Esophagus squamous epithelium (tissue), 4 donors: Measurements from ENCODE around the gene PLCB2.

Source experiments
- CTCF ChIP-seq, 6 experiments: fragments of 450-650 bp in 4 of 6; fragments of 200-600 bp in 2 of 6; sonication (generic) in 2 of 6; IDR thresholded peaks; one replicate each; pipeline ENCODE4 v1.5.1; 2016 to 2019; ENCODE audit warnings: antibody characterized with exemption in 6 of 6, mild to moderate bottlenecking in 4 of 6, moderate library complexity in 4 of 6
- POLR2A ChIP-seq, 4 donors: fragments of 450-650 bp; IDR thresholded peaks; one replicate each; pipeline ENCODE4 v1.6.1; 2017; ENCODE audit warnings: antibody characterized with exemption in 4 of 4, mild to moderate bottlenecking in 4 of 4, moderate library complexity in 3 of 4

GRCh38 chr15:40331026-40331425, 23.3 kb upstream of the PLCB2 start:
- TF ChIP-seq CTCF (IDR thresholded peaks at IDR 0.05) = no peak
- TF ChIP-seq POLR2A (IDR thresholded peaks at IDR 0.05) = no peak
